Mesenchymal stem cell (in vitro differentiated cells and primary cell): ENCODE results near the gene TXNL4B.
A peak's percentile ranks its signal among the peaks of the same experiment; 100 is the strongest.

Experiments
- DNase-seq: peaks from one replicate; pipeline ENCODE4 v3.0.0-alpha.2; 2013
- H2AFZ ChIP-seq: one replicate; pipeline ENCODE4 v1.6.1; 2013; ENCODE audit warnings: low read depth, mild to moderate bottlenecking, control low read depth, inconsistent platforms, low read length, moderate library complexity
- H2AK5ac ChIP-seq: 2 replicates; pipeline ENCODE4 v1.6.1; 2013; ENCODE audit warnings: low read length, moderate library complexity, mild to moderate bottlenecking, inconsistent platforms; ENCODE audit not compliant: severe bottlenecking
- H2BK120ac ChIP-seq: one replicate; pipeline ENCODE4 v1.6.1; 2013; ENCODE audit warnings: low read depth, mild to moderate bottlenecking, inconsistent platforms, low read length, moderate library complexity
- H2BK12ac ChIP-seq, 2 experiments: one replicate each; pipeline ENCODE4 v1.6.1; 2013; ENCODE audit warnings: inconsistent platforms in 2 of 2, low read length in 2 of 2, mild to moderate bottlenecking in 2 of 2, moderate library complexity in 2 of 2, control low read depth in 1 of 2
- H2BK15ac ChIP-seq: one replicate; pipeline ENCODE4 v1.6.1; 2013; ENCODE audit warnings: mild to moderate bottlenecking, low read depth, inconsistent platforms; ENCODE audit not compliant: poor library complexity, severe bottlenecking
- H2BK5ac ChIP-seq: 2 replicates; pipeline ENCODE4 v1.6.1; 2013; ENCODE audit warnings: low read depth, mild to moderate bottlenecking, low read length, control low read depth, inconsistent platforms; ENCODE audit not compliant: poor library complexity, severe bottlenecking
- H3K14ac ChIP-seq, 2 experiments: one replicate each; pipeline ENCODE4 v1.6.1; 2013; ENCODE audit warnings: inconsistent platforms in 2 of 2, low read length in 2 of 2, control low read depth in 1 of 2, mild to moderate bottlenecking in 1 of 2, moderate library complexity in 1 of 2
- H3K18ac ChIP-seq, 2 experiments: one replicate each; pipeline ENCODE4 v1.6.1; 2013; ENCODE audit warnings: inconsistent platforms in 2 of 2, low read length in 2 of 2, control low read depth in 1 of 2, low read depth in 1 of 2, mild to moderate bottlenecking in 1 of 2
- H3K23ac ChIP-seq, 2 experiments: one replicate each; pipeline ENCODE4 v1.6.1; 2013; ENCODE audit warnings: inconsistent platforms in 2 of 2, low read length in 2 of 2, mild to moderate bottlenecking in 2 of 2, moderate library complexity in 2 of 2, control low read depth in 1 of 2
- H3K27ac ChIP-seq: 2 replicates; pipeline ENCODE4 v1.5.1; 2013; ENCODE audit warnings: mild to moderate bottlenecking, moderate library complexity, low read length, control low read depth, inconsistent platforms; ENCODE audit not compliant: poor library complexity, severe bottlenecking
- H3K27me3 ChIP-seq, 2 experiments: 2 replicates each; pipeline versions ENCODE4 v1.6.1 to v1.7.0; 2013; ENCODE audit warnings: low read length in 2 of 2, mild to moderate bottlenecking in 2 of 2, moderate library complexity in 2 of 2, control low read depth in 1 of 2, inconsistent platforms in 1 of 2; ENCODE audit not compliant: control insufficient read depth in 1 of 2, insufficient read depth in 1 of 2
- H3K36me3 ChIP-seq, 2 experiments: 2 replicates each; pipeline versions ENCODE4 v1.6.1 to v1.7.0; 2013; ENCODE audit warnings: low read length in 2 of 2, control low read depth in 1 of 2, inconsistent platforms in 1 of 2, low read depth in 1 of 2, mild to moderate bottlenecking in 1 of 2; ENCODE audit not compliant: insufficient read depth in 2 of 2, control insufficient read depth in 1 of 2
- H3K4ac ChIP-seq, 2 experiments: one replicate each; pipeline ENCODE4 v1.6.1; 2013; ENCODE audit warnings: inconsistent platforms in 2 of 2, low read length in 2 of 2, mild to moderate bottlenecking in 2 of 2, moderate library complexity in 2 of 2, control low read depth in 1 of 2, low read depth in 1 of 2
- H3K4me1 ChIP-seq: 2 replicates; pipeline ENCODE4 v1.6.1; 2013; ENCODE audit warnings: low read depth, low read length, control low read depth; ENCODE audit not compliant: control insufficient read depth, insufficient read depth
- H3K4me2 ChIP-seq: 2 replicates; pipeline ENCODE4 v1.6.1; 2013; ENCODE audit warnings: low read length, mild to moderate bottlenecking, inconsistent platforms; ENCODE audit not compliant: poor library complexity, severe bottlenecking
- H3K4me3 ChIP-seq, 2 experiments: 2 replicates each; pipeline versions ENCODE4 v1.5.1 to v1.7.0; 2013; ENCODE audit warnings: low read length in 2 of 2, mild to moderate bottlenecking in 2 of 2, control low read depth in 1 of 2, low read depth in 1 of 2; ENCODE audit not compliant: insufficient read depth in 1 of 2
- H3K79me1 ChIP-seq: replicated peaks from 2 replicates; pipeline ENCODE4 v1.6.1; 2013; ENCODE audit warnings: mild to moderate bottlenecking, control low read depth, low read length, inconsistent platforms; ENCODE audit not compliant: poor library complexity, severe bottlenecking
- H3K9ac ChIP-seq: 2 replicates; pipeline ENCODE4 v1.7.0; 2013; ENCODE audit warnings: mild to moderate bottlenecking, low read length, moderate library complexity
- H3K9me3 ChIP-seq: 2 replicates; pipeline ENCODE4 v1.7.0; 2013; ENCODE audit warnings: mild to moderate bottlenecking, low read length; ENCODE audit not compliant: control insufficient read depth
- H4K8ac ChIP-seq: one replicate; pipeline ENCODE4 v1.6.1; 2013; ENCODE audit warnings: inconsistent platforms, mild to moderate bottlenecking, low read length, moderate library complexity
- H4K91ac ChIP-seq: one replicate; pipeline ENCODE4 v1.6.1; 2013; ENCODE audit warnings: mild to moderate bottlenecking, low read length, inconsistent platforms
- WGBS: methylation state at CpG from one replicate; pipeline ENCODE4 v1.1.7; 2013; ENCODE audit warnings: mixed read lengths; 5-methylcytosine and 5-hydroxymethylcytosine counted together

The TXNL4B gene

DNA sequence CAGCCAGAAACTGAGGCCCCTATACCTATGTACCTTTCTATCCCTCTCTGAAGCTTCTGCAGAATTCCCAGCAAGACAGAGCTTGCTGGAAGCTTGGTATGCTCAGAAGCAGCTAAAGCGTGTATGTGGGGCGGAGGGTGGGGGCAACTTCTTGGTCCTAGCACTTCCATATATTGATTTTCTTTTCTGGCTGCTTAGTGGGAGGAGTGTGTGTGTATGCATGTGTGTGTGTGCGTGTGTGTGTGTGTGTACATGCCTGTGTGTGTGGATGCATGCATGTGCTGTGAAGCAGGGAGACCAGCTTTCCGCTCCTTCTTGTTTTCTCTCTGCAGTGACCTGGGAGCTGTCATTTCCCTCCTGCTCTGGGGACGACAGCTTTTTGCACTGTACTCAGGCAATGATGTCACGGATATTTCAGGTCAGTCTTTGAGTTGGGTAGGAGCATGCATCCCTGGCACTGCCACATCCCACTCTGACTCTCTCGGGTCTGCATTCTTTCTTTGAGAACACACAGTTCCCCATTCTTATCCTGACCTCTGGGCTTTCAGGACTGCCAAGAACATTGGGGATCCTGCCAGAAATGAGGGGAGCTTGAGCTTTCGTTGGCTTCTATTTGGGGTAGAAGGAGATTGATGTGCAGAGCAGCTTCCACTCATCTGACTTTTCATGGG is 19.7 kb downstream of the TXNL4B start:
- WGBS: 93% methylated on average over 8 of the region's 8 CpGs
- Histone ChIP-seq H2BK120ac (no peak overlapping the region), H3K4me1 (no peaks in the 10 kb centered on the region), H3K9ac (no peak overlapping the region), H2BK5ac (no peak overlapping the region), H3K27me3 (no peaks in the 10 kb centered on the region), H3K27ac (no peak overlapping the region), H2BK15ac (no peak overlapping the region), H3K4ac (no peak overlapping the region), H3K23ac (no peak overlapping the region), H2AFZ (no peak overlapping the region), H3K79me1 (no peaks in the 10 kb centered on the region), H2AK5ac (no peak overlapping the region), H3K36me3 (peaks cover 0 to 6% of the 10 kb centered on the region in 2 experiments), H4K91ac (no peak overlapping the region), H3K9me3 (no peaks in the 10 kb centered on the region), H3K4me3 (no peak overlapping the region), H2BK12ac (no peak overlapping the region), H3K18ac (no peak overlapping the region), H4K8ac (no peak overlapping the region), H3K4me2 (no peak overlapping the region), H3K14ac (no peak overlapping the region)
- DNase-seq: no peak

GRCh38 chr16:72072514-72073342 is 20.7 kb downstream of the TXNL4B start:
- Histone ChIP-seq H3K4me3 (no peak overlapping the region), H3K27ac (no peak overlapping the region), H2AFZ (no peak overlapping the region), H4K91ac (no peak overlapping the region), H3K14ac (no peak overlapping the region), H4K8ac (no peak overlapping the region), H3K36me3 (peaks cover 0 to 6% of the 10 kb centered on the region in 2 experiments), H2AK5ac (no peak overlapping the region), H3K4me1 (no peaks in the 10 kb centered on the region), H2BK120ac (no peak overlapping the region), H2BK12ac (no peak overlapping the region), H2BK15ac (no peak overlapping the region), H3K9ac (no peak overlapping the region), H2BK5ac (no peak overlapping the region), H3K27me3 (no peaks in the 10 kb centered on the region), H3K4me2 (no peak overlapping the region), H3K9me3 (no peaks in the 10 kb centered on the region), H3K79me1 (peaks cover 2% of the 10 kb centered on the region), H3K18ac (no peak overlapping the region), H3K4ac (no peak overlapping the region), H3K23ac (no peak overlapping the region)
- WGBS: 76% methylated on average over 11 of the region's 12 CpGs
- no peak for DNase-seq

DNA sequence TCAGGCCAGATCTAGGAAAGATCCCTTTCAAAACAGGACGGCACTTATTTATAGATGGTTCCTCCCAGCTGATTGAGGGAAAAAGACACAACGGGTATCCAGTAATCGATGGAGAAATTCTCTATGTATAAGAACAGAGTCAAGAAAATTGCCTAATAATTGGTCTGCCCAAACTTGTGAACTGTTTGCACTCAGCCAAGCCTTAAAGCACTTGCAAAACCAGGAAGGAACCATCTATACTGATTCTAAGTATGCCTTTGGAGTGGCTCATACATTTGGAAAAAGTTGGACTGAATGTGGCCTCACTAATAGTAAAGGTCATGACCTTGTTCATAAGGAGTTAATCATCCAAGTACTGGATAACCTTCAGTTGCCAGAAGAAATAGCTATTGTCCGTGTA is 24.5 kb downstream of the TXNL4B start:
- H3K23ac ChIP-seq: no peak overlapping the region
- no peak overlapping the region for H3K4me3 ChIP-seq
- H3K27me3 ChIP-seq: no peaks in the 10 kb centered on the region
- H2BK5ac ChIP-seq: no peak overlapping the region
- H3K4me1 ChIP-seq: no peaks in the 10 kb centered on the region
- 87% methylated on average over 4 of the region's 4 CpGs for WGBS
- H3K4ac ChIP-seq: no peak overlapping the region
- no peak overlapping the region for H2BK12ac ChIP-seq
- H2AK5ac ChIP-seq: no peak overlapping the region
- H3K79me1 ChIP-seq: peaks cover 2% of the 10 kb centered on the region
- no peak overlapping the region for H2AFZ ChIP-seq
- H3K9ac ChIP-seq: no peak overlapping the region
- no peak overlapping the region for H2BK15ac ChIP-seq
- H2BK120ac ChIP-seq: no peak overlapping the region
- no peak overlapping the region for H4K8ac ChIP-seq
- H3K18ac ChIP-seq: no peak overlapping the region
- H3K14ac ChIP-seq: no peak overlapping the region
- no peak overlapping the region for H4K91ac ChIP-seq
- no peak for DNase-seq
- no peaks in the 10 kb centered on the region for H3K9me3 ChIP-seq
- no peak overlapping the region for H3K4me2 ChIP-seq
- peaks cover 0 to 6% of the 10 kb centered on the region in 2 experiments for H3K36me3 ChIP-seq
- no peak overlapping the region for H3K27ac ChIP-seq

DNA sequence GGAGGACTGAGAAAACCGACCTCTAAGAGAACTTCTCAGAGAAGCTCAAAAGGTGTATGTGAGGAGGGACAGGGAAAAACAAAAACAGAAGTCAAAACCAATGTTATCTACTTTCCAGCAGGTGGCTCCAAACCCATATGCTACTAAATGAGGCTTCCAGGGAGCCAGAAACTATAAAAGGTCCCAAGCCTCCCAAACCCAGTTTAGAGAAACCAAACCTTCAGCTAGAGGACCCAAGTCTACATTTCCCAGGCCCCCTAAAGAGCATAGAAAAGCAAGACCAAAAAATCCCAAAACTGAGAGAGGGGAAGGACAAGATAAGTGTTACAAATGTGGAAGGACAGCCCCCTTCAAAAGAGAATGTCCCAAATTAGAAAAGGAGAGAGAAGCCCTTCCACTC is 26.7 kb downstream of the TXNL4B start:
- peak; percentile 44 for DNase-seq
- WGBS: 0% methylated on average over 1 of the region's 1 CpG
- Histone ChIP-seq H3K4me1 (no peaks in the 10 kb centered on the region), H3K9me3 (no peaks in the 10 kb centered on the region), H2BK5ac (no peak overlapping the region), H3K14ac (no peak overlapping the region), H4K8ac (no peak overlapping the region), H3K18ac (no peak overlapping the region), H3K27ac (no peak overlapping the region), H4K91ac (no peak overlapping the region), H3K9ac (no peak overlapping the region), H2BK120ac (no peak overlapping the region), H2BK12ac (no peak overlapping the region), H3K36me3 (peaks cover 0 to 3% of the 10 kb centered on the region in 2 experiments), H3K23ac (no peak overlapping the region), H3K27me3 (no peaks in the 10 kb centered on the region), H3K4ac (no peak overlapping the region), H2BK15ac (no peak overlapping the region), H3K4me2 (no peak overlapping the region), H2AK5ac (no peak overlapping the region), H3K79me1 (peaks cover 2% of the 10 kb centered on the region), H3K4me3 (no peak overlapping the region), H2AFZ (no peak overlapping the region)
